Mammary epithelial cell (primary cell): Measurements from ENCODE around the gene ATP2B2.

Experiments
- CTCF ChIP-seq, 2 donors: IDR thresholded peaks in 1 of 2; conservative IDR thresholded peaks in 1 of 2; 2 replicates each; pipeline ENCODE4 v1.5.1; 2011 to 2012; ENCODE audit warnings: inconsistent platforms in 2 of 2, low read length in 2 of 2, mild to moderate bottlenecking in 2 of 2, control low read depth in 1 of 2, low read depth in 1 of 2; ENCODE audit not compliant: insufficient read depth in 1 of 2; ENCODE audit errors: extremely low read depth in 1 of 2
- EZH2 ChIP-seq: IDR thresholded peaks from 2 replicates; pipeline ENCODE4 v1.6.1; 2012; ENCODE audit warnings: low read length, inconsistent platforms, borderline replicate concordance

DNA sequence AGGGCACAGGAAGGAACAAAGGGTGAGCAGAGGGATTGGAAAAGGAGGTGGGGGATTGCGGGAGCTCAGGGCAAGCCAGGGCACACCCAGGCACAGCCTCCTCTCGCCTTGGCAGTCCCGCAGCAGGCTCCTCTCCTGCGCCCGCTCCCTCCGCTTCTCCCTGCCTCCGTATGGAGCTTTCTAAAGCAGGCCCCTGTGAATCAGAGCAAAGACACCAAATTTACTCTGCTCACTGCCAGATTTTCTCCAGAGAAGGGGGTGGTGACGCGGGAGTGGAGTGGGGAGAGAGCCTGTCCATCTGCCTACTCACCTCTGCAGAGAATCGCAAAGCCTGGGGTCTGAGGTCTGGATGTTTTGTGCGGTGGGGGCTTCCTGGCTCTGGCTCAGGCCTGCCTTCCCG, 20.0 kb downstream of the ATP2B2 start:
- TF ChIP-seq CTCF (conservative IDR thresholded peaks at IDR 0.05 in 1 of 2, IDR thresholded peaks at IDR 0.05 in 1 of 2; ENCODE audit: extremely low read depth in 1 of 2, insufficient read depth in 1 of 2, low read depth in 1 of 2, low read length in 2 of 2) (no peak), EZH2 (no peak)
